HT-29 (cell line): ENCODE measurements around the gene C8G. TPM values are rescaled to one million over a fixed set of nuclear protein-coding genes. Genes with fewer than 3 reads are reported as not detected.

ENCODE experiments used
- DNase-seq: peaks from one replicate; pipeline ENCODE4 v3.0.0-alpha.2; 2015; ENCODE audit warnings: low spot score
- total RNA-seq: library from RNA; depleted of rRNA; stranded (reverse); fragments of >200 nt; shearing (Covaris generic); gene quantifications from 2 replicates; pipeline ENCODE4 v1.2.3, GENCODE V29; 2014

The C8G gene
- total RNA-seq, 1 experiment from 2014 or later: 0.71 TPM

DNA sequence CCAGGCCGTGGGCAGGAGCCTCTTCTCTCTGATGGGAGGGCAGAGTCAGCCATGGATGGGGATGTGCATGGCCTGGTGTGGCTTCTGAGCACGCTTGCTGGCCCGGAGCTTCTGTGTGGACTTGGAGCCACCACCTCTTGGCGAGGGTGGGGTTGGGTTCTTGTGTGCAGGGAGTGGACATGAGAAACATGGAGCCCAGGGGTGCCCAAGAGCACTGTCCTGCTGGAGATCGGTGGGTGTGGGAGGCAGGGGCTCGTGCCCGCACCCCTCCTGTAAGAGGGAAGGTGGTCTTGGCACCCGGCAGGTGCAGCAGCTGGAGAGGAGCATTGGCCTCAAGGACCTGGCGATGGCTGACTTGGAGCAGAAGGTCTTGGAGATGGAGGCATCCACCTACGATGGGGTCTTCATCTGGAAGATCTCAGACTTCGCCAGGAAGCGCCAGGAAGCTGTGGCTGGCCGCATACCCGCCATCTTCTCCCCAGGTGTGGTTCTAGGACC lies 24.3 kb upstream of the C8G start:
- no peak for DNase-seq

DNA sequence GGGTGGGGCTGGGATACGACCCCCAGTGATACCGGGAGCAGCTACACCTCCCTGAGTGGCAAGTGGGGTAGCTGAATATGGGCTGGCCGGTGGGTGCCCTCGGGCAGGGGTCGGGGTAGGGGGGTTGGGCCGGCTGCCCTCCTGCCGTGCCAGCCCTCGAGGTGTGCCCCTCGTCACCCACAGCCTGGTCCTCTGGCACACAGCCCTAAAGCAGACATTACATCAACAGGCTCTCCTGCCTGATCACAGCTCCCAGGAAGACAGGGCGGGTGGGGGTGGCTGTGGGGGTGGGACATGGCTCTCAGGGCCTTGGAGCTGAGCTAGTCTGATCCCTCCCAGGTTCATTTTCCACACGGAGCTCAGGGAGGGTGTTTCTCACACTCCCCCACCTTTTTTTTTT lies 23.7 kb upstream of the C8G start:
- DNase-seq: no peak

DNA sequence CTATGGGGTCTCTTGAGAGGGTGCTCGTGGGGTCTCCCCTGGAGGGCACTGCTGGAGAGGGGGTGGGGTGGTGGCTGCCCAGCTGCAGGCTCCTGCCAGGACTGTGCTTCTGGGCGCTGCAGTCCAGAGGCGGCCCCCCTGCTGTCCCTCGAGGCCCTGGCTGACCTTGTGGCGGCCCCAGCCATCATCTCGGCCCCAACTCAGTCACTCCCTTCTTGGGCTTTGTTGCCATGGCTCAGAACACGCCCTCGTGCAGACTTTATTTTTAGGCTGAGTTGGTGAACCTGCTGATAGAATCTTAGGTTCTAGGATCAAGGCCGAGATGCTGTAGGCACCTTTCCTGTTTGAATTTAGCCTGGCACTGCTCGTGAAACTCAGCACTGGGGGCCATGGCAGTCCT lies 23.3 kb upstream of the C8G start:
- DNase-seq: no peak

DNA sequence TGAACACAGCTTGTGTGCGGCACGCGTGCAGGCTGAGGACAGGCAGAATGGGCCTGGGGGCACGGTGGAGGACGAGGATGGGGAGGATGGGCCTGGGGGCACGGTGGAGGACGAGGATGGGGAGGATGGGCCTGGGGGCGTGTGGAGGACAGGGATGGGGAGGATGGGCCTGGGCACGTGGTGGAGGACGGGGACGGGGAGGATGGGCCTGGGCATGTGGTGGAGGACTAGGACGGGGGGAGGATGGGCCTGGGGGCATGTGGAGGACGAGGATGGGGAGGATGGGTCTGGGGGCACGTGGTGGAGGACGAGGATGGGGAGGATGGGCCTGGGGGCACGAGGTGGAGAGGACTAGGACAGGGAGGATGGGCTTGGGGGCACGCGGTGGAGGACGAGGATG lies 22.5 kb upstream of the C8G start:
- DNase-seq: no peak

DNA sequence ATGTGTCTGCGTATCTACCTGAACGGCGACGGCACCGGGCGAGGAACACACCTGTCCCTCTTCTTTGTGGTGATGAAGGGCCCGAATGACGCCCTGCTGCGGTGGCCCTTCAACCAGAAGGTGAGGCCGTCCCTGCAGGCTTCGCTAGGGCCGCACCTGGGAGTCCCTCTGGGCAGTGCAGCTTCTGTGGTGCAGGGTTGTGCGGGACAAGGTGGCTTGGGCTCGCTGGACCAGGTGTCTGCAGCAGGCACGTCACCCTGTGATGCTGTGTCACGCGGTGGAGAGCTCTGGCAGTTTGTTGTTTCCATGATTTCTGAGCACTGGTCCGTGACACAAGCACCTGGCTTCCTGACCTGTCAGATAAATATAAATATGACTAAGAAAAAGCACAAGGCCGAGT lies 21.2 kb upstream of the C8G start:
- no peak for DNase-seq

DNA sequence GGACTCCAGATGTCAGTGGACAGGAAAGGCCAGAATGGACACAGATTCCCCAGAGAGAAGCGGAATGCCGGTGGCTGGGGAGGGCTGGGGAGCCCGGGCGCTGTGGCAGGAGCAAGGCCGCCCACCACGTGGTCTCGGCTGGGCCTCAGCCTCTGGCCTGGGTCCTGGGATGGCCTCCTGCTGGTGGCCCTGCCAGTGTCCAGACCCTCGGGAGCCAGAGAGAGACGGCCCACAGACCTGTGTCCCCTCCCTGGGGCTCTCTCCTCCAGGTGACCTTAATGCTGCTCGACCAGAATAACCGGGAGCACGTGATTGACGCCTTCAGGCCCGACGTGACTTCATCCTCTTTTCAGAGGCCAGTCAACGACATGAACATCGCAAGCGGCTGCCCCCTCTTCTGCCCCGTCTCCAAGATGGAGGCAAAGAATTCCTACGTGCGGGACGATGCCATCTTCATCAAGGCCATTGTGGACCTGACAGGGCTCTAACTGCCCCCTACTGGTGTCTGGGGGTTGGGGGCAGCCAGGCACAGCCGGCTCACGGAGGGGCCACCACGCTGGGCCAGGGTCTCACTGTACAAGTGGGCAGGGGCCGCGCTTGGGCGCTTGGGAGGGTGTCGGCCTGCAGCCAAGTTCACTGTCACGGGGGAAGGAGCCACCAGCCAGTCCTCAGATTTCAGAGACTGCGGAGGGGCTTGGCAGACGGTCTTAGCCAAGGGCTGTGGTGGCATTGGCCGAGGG lies 19.5 kb upstream of the C8G start:
- no peak for DNase-seq

DNA sequence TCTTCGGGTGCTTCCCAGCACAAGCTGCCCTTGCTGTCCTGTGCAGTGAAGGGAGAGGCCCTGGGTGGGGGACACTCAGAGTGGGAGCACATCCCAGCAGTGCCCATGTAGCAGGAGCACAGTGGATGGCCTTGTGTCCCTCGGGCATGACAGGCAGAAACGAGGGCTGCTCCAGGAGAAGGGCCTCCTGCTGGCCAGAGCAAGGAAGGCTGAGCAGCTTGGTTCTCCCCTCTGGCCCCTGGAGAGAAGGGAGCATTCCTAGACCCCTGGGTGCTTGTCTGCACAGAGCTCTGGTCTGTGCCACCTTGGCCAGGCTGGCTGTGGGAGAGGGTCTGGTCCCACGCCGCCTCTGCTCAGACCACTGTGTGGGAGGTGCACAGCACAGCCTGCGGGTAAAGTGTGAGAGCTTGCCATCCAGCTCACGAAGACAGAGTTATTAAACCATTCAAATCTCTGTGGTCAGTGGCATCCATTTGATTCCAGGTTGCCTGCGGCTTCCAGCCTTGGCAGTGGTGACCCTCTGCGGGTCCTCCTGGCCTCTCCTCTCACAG lies 18.8 kb upstream of the C8G start:
- no peak for DNase-seq

DNA sequence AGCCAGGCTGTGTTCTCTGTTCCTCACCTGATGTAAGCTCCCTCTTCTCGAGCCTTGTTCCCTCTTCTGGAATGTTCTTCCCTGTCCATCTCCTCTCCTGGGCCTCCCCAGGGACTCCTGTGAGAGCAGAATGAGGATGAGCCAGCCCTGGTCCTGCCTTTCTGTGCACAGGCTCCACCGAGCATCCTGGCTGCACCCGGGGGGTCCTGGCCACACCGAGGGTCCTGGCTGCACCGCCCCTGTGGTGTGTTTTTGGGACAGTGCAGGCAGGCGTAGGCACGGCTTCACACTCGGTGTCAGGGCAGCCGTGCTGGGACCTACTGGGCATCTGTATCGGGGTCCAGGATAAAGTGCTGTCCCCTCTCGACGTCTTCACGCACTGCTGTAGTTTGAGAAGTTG lies 18.3 kb upstream of the C8G start:
- DNase-seq: no peak

DNA sequence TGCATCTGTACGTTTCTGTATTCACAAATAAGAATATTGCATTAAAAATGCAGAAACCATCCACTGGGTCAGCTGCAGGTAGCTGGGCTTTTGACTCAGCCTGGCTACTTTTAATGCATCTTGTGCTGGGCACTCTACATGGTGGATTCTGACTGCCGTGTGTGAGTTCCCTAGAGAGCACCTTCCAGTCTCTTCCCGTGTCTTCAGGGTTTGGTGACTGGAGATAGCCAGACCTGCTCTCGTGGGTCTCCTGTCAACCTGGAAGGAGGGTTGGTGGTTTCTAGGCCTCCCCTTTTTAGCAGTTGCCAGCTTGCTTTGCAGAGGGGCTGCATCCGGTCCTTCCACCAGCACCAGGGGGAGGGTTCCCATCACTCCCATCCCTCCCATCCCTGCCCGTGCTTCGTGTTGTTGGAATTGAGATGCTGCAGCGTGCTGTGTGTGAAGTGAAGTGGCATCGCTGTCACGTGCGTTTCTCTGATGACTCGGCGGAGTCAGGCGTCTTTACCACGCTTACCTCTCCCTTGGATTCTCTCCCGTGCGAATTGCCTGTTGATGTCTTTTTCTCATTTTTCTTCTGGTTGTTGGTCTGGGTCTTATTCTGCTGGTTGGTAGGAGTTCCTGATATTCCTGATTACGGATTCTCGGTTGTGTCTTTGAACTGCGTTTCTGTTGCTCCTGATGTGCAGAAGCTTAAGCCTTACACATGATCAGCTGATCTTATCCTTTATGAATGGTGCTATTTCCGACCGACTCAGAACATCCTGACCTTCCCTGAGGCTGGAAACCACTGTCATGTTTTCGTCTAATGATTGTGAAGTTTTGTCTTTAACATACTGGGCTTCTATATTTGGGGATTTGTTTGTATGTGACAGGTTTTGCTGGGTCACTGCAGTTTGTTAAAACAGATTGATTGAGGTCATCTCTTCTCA lies 17.4 kb upstream of the C8G start:
- no peak for DNase-seq

DNA sequence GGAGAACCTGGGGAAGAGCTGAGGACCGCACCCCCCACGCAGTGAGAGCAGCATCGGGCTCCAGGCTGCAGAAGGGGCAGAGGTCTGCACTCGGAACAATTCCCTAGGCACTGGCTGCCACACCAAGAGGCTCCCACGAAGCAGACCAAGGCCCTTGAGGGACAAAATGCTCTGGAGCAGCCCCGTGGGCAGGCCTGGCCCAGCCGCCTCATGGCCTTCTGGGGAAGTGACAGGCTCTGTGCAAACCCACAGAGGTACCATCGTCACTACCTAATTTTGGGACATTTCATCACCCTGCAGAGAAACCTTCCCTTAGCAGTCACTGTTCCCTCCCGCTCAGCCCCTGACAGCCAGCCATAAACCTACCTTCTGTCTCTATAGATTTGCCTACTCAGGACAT lies 16.5 kb upstream of the C8G start:
- DNase-seq: no peak

DNA sequence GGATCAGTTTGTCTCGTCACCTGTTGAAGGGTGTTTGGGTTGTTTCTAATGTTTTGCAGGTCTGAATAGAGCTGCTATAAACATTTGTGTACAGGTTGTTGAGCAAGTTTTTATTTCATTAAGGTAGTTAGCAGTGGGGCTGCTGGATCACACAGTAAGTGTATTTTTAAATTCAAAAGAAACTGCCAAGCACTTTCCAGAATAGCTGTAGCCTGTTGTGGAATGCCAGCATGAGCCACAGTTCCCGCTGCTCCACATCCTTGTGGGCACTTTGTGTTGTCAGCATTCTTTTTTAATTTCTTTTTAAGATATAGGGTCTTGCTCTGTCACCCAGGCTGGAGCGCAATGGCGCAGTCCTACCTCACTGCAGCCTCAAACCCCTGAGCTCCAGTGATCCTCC lies 15.0 kb upstream of the C8G start:
- no peak for DNase-seq

DNA sequence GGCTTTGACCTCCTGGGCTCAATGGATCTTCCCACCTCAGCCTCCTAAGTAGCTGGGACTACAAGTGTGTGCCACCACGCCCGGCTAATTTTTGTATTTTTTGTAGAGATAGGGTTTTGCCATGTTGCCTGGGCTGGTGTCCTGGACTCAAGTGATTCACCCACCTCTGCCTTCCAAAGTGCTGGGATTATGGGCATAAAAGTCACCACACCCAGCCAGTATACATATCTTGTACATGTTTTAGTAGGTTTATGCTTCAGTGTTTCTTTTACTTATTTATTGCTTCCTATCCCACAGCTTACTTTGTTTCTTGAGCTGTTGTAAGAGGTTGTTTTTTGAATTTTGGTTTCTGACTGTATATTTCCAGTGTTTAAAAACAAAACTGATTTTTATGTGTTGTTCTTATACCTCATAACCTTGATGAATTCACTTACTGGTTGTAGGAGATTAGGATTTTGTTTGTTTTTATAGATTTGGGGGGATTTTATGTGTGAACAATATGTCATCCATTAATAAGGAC lies 13.4 kb upstream of the C8G start:
- DNase-seq: no peak

DNA sequence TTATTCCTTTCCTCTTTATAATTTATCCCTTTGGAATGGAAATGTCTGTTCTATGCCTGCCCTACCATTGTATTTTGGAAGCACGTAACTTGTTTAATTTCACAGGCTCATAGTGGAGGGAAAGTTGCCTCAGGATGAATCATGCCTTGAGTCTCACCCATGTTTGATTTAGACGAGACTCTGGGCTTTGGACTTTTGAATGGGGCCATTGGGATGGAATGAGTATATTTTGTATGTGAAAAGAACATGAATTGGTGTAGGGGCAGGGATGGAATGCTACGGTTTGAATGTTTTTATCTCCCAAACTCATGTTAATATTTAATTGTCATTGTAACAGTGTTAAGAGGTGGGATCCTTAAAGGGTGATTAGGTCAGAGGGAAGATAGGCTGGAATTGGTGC lies 10.8 kb upstream of the C8G start:
- DNase-seq: no peak

DNA sequence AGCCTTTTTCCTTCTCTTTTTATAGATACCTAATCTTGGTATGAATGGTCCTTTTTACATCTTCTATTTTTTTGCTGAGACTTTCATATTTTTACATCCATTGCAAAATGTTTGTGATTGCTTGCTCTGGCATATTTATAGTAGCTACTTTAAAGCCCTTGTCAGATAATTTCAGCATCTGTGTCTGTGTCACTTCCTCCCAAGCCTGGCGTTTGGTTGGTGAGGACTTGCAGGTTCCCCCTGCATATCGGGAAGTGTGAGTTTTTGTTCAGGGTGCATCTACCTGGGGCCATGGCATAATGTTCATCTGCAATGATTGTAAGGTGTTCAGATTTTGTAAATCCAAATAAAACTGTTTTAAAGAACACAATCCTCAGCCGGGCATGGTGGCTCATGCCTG lies 9.4 kb upstream of the C8G start:
- DNase-seq: no peak

DNA sequence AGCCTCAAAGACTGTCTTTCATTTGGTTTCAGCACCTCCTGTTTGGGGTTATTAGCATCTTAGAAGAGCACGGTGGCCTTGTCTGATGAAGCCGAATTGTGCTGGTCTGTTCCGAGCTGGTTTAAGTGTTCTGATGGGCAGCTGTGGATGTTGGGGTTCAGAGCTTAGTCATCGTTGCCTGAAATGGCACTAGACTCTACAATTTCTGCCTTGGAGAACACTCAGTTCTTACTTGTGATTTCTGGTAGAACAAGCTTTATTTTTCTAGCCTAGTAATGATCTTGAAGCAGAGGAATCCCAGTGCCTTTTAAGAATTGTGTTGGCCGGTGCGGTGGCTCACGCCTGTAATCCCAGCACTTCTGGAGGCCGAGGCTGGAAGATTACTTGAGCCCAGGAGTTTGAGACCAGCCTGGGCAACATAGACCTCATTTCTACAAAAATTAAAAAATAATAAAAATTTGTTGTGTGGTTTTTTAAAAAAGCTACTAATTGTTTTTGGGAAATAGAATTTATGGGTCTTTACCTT lies 8.3 kb upstream of the C8G start:
- DNase-seq: no peak

DNA sequence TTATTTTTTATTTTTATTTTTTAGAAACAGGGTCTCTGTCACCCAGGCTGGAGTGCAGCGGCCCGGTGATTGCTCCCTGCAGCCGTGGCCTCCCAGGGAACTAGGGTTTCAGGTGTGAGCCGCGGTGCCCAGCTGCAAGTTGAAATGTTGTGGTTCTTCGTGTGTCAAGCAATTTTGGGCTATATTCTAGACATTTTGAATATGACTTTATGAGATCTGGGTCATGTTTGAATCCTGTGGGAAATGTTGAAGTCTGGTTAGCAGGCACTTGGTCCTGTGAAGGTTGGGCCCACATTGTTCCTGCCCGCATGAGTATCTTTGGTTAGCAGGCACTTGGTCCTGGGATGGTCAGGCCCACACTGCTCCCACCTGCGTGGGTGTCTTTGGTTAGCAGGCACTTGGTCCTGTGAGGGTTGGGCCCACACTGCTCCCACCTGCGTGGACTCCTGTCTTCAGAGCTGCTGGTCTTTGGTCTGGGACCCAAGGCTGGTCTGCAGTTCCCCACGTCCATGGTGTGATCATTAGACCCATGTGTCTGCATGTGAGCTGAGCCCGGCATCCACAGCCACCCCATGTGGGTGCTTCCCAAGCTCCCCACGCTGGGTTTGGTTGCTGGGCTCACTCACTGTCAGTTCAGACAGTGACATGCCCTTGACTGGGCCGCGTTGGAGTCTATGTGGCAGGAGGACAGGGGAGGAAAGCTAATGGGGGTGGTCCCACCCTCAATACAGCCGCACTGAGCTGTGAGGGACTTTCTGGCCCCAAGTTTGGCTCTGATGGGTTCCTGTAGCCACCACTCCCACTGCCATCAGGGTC lies 7.6 kb upstream of the C8G start:
- no peak for DNase-seq

DNA sequence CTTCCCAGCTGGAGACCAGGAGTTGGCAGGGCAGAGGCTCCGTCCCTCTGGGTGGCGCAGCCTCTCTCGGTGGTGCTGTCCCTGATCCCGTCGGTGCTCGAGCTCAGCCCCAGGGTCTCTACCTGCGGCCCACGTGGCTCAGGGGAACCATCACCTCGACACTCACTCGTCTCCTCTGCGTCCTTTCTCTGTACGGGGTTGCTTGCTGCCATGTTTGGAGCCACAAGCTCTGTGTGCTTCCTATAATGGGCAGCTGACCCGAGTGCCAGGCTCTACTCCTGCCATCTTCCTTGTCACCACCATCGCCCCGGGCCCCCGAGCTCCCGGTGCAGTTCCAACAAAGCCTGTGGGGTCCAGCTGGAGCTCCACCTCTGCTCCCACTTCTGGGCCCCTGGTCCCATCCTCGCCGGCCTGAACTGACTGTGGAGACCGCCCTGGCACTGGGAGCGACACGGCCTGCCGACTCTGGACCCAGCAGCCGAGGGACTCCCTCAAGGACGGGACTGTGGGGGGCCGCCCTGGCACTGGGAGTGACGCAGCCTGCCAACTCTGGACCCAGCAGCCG lies 5.5 kb upstream of the C8G start:
- no peak for DNase-seq

DNA sequence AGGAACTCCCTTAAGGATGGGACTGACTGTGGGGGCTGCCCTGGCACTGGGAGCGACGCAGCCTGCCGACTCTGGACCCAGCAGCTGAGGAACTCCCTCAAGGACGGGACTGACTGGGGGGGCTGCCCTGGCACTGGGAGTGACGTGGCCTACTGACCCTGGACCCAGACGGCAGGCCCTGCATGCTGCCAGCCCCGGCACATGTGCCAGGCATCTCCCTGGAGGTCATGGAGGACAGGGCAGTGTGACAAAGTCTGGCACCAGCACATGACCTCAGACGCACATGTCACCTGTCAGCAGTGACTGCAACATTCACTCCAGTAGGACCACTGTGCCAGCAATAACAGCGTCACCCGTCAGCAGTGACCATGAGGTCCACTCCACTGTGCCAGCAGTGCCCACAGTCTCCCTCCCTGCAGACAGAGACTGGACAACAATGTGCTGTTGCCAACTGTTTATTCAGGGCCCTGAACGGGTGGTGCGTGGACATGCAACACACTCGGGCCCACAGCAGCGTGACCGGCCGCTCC lies 5.0 kb upstream of the C8G start:
- no peak for DNase-seq

DNA sequence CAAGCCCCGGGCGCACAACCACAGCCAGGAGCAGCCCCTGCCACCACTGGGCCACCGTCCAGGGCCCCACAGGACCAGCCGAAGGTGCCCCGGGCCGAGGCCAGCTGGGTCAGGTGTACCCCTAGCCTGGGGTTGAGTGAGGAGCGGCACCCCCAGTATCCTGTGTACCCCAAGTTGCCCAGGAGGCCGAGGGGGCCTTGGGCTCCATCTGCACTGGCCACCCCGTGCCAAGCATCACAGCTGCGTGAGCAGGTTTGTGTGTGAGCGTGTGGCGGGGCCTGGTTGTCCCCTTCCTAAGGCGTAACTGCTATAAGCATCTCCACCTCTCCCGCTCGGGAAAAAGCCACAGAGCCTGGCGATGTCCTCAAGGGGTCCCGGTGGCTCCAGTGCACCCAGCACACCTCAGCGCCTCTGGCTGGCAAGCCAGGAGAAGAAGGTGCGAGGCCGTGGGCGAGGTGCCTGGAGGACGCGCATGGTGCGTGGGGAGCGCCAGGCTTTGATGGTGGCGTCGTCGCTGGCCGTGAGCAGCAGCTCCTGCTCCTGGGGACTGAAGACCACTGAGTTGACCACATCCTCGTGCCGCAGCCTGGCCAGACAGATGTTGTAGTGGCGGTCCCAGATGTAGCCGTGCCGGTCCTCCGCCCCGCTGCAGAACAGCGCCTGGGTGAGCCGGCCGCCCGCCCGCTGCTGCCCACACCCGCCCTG lies 4.4 kb upstream of the C8G start:
- no peak for DNase-seq
